GM18511 (cell line): ENCODE measurements around the gene RIN3.

Experiments
- ATAC-seq: cut with Tn5 transposase; IDR thresholded peaks from one replicate; pipeline ENCODE4 v1.9.1; 2021; ENCODE audit warnings: mild to moderate bottlenecking, moderate library complexity; ENCODE audit not compliant: unreplicated experiment

RIN3 gene

DNA sequence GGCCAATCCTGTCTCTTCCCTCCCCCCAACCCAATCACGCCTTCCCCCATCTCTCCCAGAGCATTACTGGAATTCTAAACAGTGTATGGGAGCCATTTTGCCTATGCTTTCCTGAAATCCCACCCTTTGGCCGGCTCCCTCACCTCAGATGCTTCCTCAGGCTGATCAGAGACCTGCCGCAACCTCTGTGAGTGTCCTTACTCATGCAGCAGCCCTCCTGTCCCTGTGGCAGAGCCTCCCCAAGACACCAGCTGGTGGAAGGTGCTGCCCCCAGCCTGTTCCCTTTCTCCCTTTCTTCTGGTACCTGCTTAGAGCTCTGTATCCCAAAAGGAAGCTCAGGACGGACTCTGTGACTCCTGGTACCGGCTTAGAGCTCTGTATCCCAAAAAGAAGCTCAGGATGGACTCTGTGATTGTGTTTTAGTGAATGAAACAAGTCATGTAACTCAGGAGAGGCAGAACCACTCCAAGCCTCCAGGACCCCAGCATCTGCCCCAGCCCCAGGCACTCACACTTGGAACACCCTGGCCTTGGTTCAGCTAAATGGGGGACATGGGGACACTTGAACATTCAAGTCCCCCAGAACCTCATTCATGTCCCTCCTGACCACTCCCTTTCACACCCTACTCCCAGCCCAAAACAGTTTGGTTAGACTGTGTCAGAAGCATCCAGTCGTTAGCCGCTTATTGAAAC is 29.3 kb upstream of the RIN3 start:
- ATAC-seq, result no peak

DNA sequence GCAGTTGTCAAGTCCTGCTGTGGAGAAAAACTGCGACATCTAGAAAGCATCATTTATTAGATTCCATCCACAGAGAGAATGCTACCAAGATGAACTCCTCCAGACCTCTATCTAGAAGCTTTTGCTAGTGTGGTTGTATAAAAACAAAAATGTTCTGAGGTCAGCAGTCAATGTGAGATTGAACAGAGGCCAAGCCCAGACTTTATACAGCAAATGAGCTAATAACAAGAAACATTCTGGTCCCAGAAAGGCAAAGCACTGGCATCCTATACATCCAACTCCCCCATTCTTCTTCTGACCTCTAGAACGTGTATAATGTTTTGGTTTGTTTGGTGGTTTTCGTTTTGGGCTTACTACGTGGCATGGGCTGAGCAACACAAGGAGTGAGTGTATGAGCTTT is 26.7 kb upstream of the RIN3 start:
- no peak for ATAC-seq

DNA sequence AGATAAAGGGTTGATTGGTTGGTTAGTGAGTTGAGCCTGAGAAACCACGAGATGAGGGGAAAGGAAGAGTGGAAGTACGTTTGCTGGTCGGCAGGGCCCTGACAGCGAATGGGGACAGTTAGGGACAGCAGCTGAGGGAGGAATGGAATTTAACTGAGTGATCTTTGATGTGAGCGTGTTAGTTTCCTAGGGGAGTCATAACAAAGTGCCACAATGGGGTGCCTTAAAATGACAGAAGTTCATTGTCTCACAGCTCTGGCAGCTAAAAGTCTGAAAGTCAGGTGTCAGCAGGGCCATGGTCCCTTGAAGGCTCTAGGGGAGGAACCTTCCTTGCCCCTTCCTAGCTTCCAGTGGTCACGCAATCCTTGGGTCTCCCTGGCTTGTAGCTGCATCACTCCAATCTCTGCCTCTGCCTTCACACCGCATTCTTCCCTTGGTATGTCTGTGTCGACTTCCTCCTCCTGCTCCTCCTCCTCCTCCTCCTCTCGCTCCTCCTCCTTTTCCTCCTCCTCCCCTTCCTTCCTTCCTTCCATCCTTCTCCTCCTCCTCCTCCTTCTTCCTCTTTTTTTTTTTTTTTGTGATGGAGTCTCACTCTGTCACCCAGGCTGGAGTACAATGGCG is 26.0 kb upstream of the RIN3 start:
- no peak for ATAC-seq

DNA sequence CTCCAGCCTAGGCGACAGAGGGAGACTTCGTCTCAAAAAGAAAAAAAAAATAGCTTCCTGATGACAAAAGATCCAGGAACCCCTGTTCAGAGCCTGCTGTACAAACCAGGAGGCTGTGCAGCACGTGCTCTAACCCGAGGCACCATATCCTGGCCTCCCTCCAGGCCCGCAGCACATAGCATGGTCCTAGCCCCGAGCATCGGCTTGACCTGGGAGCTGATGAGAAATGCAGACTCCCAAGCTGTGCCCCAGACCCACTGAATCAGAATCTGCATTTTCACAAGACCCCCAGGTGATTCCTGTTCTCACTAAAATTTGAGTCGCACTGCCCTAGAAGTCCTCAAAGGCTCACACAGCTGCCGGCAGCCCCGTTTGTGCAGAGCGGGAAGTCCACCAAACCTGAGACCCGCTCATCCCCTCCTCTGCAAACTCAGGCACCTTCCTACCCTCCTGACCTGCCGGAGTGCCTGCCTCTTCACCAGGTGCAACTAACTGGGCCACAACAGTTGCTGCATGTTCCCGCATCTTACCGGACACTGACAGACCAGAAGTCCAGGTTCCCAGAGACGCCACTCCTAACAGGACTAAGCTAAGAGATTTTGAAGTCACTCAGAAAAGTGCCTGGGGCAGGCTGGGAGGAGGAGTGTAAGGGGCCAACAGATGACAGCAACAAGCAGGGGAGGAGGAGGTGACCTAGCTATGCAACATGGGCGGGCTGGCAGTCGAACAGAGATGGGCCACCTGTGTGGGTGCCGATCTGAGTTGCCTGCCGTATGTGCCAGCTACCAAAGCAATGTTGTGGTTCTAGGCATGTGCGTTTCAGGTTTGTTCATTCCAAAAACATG is 24.0 kb upstream of the RIN3 start:
- ATAC-seq, result no peak

DNA sequence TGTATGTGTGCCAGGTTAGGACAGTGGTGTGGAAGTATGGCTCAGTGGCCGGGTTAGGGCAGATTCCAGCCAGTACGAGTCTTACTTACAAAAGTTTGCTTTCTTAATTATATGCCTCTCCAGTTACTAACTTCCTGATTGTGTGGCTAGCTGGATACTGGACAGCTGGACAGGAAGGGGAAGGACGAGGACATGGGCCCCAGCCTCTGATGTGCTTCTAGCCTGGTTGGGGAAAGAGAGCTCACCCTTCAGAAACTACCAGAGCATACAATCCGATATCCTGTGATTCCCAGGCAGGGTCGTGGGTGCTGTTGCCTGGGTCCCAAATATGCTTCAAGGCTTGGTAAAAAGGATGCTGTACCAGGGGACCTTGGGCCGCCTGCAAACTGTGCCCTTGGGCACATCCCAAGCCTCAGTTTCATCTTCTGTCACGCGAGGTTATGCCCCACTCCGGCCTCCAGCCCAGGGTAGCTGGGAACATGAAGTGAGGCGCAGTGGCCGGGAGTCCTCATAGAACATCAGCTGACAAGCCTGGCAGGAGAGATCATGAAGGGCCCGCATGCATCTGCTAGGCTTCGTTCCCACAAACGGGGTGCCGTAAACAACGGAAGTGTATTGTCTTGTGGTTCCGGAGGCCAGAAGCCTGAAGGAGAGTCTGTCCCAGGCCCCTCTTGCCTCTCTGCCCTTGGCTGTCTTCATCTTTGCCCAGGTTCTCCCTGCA is 23.2 kb upstream of the RIN3 start:
- ATAC-seq, result no peak

DNA sequence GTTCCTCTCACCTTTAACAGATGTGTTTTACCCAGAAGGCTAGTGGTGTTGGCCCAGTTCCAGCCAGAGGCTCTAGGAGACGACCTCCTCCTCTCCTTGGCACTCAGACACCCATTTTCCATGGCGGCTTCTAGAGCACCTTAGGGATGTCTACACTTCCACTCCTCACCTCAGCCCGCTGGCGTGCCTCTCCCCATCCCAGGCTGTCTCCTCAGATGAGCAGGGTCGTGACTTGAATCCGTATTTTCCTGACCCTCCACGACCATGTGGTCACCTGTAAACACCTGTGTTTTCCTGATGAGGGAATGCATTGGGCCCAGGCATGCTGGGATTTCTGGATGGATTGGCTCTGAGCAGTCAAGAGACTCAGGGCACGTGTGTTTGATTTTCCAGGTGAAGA is 21.8 kb upstream of the RIN3 start:
- ATAC-seq, result no peak

DNA sequence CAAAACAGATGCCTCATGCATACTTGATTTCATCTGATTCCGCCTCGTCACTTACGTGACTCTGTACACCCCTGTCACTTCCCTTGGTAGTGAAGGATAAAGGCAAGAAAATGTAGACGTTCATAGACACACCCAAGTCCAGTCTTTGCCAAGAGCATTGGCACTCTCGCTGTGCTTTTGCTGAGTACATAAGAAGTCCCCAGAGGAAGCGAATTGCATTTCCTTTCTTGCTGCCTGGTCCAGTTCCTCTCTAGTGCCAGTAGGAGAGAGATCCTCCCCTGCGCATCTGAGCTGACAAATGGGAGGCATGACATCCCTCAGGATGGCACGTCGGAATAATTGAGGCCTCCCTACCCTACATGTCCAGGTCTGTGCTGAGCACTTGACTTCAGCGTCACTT is 21.3 kb upstream of the RIN3 start:
- no peak for ATAC-seq

DNA sequence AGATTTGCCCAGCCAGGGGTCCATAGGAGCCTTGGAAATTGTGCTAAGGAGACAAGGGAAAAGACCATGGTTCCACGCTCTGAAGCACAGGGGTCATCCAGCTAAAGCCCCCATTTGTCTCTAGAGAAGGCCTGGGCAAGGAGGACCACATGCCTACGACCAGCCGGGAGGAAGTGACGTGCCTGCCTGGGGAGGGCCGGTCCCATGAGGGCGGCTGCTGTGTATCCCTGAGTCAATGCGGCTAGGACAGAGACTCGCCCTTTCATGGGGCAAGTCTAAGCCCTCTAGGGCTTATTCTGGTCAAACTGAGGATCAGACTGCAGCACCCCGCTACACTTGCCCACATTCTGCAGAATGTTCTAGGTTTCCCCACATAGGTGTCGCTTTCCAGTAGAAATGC is 20.6 kb upstream of the RIN3 start:
- no peak for ATAC-seq

DNA sequence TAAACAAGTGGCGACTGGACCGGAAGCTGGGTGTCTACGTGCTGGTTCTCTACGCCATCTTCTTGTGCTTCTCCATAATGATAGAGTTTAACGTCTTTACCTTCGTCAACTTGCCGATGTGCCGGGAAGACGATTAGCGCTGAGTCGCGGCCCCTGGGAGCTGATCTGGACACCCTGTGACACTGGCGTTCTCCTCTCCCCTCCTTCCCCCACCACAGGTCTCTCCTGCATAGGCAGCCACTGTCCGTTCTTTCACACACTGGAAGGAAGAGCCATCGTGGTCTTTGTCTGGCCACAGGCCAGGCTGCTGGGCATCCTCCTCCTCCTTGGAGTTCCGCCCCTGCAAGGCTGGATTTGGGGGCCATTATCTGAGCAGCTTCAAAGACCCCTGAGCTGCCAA is 20.1 kb upstream of the RIN3 start:
- ATAC-seq, result no peak

DNA sequence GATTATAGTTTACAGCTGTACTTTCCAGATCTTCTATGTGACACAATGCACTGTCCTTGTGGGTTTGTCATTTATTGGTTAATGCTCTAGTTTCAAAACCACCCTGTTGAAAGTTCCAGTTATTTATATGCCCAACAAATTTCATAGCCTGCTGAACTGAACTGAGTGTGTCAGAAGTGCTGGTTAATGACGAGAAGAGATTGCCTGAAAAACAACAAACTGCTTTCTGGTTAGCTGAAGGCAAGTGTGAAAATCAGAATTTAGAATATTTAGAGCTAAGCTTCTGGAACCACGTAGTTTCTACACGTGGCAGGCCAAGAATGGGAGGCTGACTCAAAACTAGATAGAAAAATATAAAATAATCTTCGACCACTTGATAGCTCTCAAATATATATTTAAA is 19.1 kb upstream of the RIN3 start:
- ATAC-seq, result no peak

DNA sequence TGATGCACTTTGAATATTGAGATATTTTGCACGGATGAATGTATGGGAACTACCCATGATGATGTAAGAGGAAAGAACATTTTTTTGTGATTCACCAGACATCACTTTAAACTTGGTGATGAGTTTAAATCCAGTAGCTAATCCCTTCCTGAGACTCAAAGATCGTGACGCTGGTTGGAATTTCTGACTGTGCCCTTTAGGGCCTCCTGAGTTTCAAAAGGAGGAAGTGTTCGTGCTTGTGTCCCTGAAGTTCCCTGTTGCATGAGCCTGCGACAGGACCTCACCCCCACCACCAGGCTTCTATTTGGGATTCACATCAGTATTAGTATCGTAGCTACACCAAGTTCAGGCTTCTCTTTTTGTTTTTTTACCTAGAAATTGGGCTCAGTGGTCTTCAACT is 18.6 kb upstream of the RIN3 start:
- ATAC-seq, result no peak

DNA sequence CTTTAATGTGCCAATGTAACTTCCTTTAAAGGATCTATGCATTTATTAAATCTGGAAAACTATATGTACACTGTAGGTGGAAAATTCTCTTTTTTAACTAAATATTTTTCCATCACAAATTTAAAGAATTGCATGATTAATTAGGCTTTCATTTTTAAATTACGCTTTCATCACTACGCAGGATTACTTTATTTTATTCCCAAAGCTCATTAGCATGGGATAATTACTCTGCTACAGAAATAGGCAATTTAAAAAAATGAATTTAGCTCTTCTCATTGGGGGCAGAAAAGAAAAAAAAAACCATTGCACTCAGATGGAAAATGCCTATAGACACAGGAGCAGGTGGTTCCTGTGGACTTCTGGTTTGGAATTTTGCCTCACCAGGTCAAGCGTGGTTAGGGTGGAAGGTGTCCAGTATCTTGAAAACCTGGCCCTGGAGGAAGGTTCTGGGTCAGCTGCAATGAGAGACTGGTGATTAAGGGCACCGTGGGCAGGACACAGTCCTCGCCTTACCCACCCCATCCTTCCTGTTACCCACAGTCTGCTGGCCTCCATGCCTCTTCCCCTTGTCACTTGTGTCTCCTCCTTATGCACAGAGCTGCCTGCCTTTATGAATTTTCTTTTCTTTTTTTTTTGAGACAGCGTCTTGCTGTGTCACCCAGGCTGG is 17.3 kb upstream of the RIN3 start:
- no peak for ATAC-seq

DNA sequence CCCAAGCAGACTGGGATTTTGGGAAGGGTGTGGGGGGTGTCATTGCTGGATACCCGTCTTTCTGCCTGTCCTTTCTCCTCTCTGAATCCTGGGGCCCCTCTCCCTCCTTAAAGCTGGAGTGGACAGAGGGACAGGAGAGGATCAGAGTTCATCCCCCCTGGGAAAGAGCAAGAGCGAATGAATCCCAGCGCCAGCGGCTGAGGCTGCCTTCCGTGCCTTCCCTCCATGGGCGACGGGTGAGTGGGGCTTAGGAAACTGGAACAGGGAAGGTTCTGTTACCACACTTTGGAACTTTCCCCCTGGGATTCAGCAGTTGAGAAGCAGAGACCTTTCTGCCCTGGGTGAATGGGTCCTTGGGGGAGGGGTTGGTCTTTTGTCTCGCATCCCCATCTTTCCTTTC is 16.2 kb upstream of the RIN3 start:
- ATAC-seq, result no peak

DNA sequence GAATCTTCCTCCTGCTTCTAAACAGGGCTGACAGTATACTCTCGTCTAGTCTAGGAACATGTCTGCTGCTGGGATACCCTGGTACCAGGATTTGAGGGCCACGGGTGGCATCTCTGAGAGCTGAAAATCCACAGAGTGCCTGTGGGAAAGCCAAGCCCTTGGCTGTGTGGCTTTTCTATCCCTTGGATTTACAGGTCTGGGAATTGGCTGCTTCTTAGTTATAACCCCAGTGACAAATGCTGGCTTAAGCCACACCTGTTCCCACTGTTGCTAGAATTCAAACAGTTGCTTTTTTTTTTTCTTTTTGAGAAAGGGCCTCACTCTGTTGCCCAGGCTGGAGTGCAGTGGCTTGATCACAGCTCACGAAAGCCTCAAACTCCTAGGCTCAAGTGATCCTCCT is 14.3 kb upstream of the RIN3 start:
- no peak for ATAC-seq

DNA sequence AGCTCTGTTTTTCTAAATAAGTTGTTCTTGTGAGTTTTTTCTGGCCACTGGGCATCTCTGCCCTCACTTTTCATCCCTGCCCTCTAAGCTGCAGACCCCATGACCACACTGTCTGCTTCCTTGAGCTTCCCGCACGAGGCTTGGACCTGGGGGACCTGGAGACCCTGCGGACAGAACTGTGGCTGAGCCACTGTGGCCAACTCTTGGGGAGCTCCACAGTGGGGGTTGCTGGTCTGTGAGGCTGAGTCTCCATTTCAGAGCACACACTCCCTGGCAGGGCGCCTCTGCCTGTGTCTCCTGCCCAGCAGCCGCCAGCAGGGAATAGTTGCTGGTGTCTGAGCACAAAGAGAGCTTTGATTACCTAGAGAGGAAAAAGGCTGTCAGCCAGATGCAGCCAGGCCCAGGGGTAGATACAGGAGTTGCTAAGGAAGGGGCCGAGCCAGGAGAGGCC is 13.1 kb upstream of the RIN3 start:
- ATAC-seq, result no peak

DNA sequence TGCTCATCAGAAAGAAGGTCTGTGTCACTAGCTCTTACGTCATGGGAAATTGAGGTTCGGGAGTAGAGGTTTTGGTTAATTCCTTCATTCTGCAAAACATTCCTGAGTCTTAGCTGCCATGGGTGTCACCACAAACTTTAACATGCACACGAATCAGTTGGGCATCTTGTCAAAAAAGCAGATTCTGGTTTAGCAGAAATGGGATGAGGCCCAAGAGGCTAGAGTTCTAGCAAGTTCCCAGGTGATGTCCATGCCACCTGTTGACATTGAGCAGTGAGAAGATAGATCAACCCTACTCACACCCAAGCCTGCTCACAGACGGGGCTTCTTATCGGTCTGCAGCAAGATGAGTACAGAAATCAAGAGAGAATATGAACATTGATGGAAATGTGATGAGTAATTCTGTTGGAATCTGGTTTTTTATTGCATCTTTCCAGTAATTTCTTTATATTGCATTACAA is 11.7 kb upstream of the RIN3 start:
- ATAC-seq, result no peak

DNA sequence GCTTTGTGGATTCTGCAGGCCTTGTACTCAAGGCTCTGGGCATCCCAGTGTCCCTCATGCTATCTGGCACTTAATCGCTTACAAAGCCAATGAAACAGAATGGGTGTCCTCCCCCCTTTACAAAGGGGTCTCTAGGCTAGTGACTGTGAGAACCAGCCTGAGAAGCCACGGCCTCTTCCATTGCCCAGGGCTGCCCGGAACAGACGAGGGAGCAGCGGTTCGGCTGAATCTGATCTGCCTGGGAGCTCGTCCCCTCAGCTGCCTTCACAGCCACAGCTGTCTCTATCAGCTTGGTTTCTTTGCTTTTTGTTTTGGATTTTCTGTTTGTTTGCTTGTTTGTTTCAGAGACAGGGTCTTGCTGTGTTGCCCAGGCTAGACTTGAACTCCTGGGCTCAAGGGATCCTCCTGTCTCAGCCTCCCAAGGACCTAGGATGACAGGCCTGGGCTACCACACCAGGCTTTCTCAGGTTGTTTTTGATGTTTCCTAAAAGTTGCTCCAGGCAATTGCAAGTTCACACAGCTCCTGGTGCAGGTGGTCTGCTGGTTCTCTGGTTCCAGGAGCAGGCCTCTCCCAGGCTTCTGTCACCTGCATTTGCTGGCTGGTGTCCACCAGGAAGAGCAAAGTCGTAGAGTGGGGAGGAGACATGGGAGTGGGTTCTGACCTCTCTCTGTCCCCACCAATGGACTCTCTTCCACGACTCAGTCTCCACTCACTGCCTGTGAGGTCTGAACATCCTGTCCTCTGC is 10.9 kb upstream of the RIN3 start:
- no peak for ATAC-seq

DNA sequence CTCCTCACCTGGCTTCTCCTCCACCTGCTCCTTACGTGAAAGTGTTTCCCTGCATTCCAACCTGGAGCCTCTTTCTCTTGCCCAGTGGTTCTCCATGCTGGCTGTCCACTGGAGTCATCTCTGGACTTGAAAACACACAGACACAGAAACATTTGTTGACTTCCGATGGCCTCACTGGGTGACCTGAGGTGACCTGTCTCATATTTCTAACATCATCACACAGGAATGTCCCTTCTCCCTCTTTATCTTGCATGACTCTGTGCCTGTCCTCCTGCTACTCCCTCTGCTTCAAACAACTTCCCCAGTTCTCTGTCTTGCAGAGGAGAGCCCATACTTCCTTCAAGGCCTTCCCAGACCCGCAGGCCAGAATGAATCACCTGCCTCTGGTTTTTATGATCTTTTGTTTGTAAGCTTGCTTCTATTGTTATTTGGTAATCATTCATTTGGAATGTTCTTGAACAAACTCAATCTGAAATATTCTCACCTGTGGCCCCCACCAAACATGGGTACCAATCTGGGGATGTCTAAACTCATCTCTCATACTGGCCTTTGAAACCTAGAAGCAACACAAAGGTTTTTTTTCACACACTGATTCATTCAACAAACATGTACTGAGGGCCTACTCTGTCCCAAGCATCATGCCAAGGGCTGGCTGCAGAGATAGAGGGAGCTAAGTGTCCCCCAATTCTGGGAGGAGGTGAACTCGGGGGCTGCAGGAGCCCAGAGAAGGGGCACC is 9.7 kb upstream of the RIN3 start:
- no peak for ATAC-seq

DNA sequence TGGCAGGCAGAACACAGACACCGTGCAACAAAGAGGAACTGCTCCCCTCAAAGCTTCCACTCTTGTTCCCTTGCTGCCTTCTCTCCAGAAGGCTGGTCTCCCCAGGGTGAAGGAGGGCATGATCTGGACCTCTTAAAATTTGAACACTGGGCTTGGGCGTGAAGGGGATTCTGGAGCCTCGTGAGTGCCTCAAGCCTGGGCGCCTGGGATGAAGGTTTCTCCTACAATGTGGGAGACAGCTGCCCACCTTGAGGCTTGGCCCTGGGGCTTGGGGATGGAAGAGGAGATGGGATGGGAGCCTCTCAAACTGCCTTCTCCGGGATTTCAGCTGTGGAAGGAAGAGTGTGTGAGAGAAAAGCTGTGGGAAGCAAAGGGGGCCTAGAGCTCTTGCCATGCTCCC is 7.8 kb upstream of the RIN3 start:
- ATAC-seq, result no peak
